ENCODE results near the gene IST1.
"Not testable (repeated sequence)": the region's sequence is repeated elsewhere in the genome, so short reads cannot be mapped to it uniquely, and the experiment has no call there.

The IST1 gene

GRCh38 chr16:71894921-71895678, at the start of gene IST1:
Gene IST1, plus strand, starts transcription at chr16:71895531. Its CDS starts 20,110 bp downstream, at chr16:71915641.
- peak; percentile 92 for DNase-seq

GRCh38 chr16:71845639-71846430, 49.5 kb upstream of the IST1 start, which contains the start of gene ATXN1L:
Gene ATXN1L, plus strand, starts transcription at chr16:71845976. Its CDS starts 3,765 bp downstream, at chr16:71849741.
- peak; percentile 54 for DNase-seq

DNA sequence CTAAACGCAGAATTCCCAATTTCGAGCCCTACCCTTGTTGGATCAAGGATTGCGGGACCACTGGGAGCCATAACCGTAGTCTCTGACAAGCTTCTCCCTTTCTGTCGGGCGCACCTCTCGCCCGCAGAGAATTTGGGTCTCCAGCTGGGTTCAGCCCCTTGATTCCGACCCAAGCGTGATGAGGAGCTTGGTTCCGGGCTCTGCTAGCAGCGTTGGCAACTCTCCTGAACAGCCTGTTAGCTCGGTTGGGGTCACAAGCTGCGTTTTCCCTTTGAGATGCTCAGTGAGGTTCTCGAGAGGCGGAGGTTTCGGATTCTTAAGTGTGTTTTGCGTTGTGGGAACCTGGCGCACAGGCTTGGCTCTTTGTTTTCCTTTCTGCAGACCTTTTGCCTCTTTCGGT, 48.9 kb upstream of the IST1 start:
- DNase-seq, result no peak

DNA sequence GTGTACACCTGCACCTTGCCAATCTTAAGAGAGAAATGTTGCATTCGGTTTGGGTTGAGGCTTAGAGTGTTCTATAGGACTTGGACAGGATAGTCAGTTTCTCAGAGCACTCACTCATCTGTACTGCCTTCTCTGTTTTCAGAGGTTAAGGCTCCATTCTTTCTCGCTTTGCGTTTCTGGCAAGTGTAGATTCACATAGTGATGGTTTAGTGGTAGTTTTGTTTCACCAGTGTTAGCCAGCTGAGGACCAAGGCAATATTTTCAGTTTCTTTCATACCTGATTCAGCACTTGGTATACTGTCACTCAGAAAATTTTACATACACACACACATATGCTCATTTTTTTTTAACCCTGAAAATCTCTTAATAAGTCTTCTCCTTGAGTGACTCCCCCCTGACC, 48.2 kb upstream of the IST1 start:
- no peak for DNase-seq

DNA sequence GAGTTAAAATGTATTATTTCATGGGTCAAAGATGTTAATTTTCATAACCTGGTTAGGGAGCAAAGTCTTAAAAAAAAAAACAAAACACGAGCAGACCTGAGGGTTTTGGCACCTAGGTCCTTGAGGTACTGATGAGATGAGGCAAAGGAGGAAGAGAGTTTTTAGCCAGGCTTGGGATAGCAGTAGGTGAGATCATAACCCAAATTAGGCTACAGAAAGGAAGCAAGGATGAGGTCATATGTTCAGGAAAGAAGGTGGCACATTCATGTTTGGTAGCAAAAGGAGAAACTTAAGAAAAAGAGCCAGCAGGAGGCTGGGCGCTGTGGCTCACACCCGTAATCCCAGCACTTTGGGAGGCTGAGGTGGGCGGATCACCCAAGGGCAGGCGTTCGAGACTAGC, 46.7 kb upstream of the IST1 start:
- DNase-seq, result no peak

- no peak for DNase-seq
These were observed 43.6 kb upstream of the IST1 start for GRCh38 chr16:71851746-71852145.

- DNase-seq, result no peak
These were observed 43.2 kb upstream of the IST1 start for GRCh38 chr16:71852158-71852557.

- DNase-seq, result no peak
These were observed 42.8 kb upstream of the IST1 start for GRCh38 chr16:71852561-71852960.

GRCh38 chr16:71853413-71853812, 41.9 kb upstream of the IST1 start:
- DNase-seq, result no peak

DNA sequence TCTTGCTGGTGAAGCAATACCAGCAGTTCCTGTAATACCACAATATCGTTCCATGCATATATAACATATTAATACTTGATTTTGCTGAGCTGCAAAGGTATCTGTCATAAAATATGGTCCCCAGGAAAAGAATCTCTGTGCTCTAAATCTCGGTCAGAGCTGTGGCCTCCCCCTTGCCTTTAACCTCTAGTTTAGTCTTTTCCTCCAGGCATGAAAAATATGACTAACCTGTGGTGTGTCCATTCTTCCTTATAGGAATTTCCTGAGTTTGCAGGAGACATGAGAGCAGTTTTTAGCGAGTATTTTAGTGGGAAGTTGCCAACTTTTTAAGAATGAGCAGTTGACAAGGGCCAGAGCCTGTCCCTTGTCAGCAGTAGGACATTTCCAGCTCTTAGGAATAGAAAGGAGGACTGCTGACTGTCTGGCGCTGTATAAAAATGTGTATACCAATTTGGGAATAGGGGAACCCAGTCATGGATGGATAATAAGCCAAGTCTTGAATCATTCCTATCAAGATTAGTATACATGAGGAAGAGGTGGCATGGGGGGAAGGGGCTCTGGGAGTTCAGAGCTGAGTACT, 40.9 kb upstream of the IST1 start:
- no peak for DNase-seq

GRCh38 chr16:71855937-71856662, 39.2 kb upstream of the IST1 start:
- no peak for DNase-seq

- DNase-seq, result no peak
These were observed 35.4 kb upstream of the IST1 start for GRCh38 chr16:71859762-71860521.

- no peak for DNase-seq
These were observed 31.3 kb upstream of the IST1 start for GRCh38 chr16:71863995-71864394.

DNA sequence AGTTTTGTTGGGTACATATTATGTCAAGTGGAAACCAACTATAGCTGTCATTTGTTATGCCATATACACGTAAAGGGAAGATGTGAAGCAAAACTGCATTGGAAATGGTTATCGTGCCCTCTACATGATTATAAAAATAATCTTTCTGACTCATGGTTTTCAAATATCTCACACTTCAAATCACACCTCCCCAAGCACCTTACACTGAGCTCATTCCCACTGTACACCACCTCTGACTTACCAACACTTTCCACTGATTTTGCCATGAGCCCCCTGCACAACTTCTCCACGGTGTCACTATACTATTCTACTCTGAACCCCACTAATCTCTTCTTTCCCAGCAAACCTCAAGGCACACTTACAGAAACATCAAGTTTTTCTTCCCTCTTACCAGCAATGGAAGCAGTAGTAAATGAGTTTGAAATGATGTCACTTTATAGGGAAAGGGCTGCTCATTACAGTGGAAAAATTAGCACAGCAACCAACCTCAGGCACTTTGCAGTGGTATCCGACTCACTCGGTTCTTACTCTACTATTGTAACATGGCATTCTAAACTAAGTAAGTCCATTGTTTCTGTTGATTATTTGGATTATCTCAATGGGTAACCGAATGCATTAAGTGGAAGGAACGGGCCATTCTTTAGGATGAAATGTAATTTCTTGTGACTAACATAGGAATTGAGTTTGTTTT, 30.0 kb upstream of the IST1 start:
- DNase-seq, result no peak

- DNase-seq, result not testable (repeated sequence)
These were observed 28.2 kb upstream of the IST1 start for GRCh38 chr16:71867175-71867574.

DNA sequence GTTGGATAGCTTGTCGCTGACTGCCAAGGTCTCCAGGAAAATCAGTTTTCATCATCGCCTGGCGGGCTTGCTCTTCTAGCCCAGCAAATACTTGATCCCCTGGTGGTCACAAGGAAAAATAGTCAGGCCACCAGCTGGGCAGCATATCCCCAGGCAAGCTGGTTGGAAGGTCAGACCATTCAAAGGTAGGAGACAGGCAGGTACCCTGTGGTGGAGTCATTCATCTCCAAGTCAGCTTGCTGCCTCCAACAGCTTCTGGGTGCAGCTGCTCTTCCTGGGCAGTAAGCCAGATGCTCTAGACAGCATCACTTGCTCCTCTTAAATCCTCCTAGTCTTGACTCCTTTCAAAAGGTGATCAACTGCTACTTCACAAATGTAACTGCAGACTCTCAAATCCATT, 27.4 kb upstream of the IST1 start:
- DNase-seq, result peak; percentile 43

DNA sequence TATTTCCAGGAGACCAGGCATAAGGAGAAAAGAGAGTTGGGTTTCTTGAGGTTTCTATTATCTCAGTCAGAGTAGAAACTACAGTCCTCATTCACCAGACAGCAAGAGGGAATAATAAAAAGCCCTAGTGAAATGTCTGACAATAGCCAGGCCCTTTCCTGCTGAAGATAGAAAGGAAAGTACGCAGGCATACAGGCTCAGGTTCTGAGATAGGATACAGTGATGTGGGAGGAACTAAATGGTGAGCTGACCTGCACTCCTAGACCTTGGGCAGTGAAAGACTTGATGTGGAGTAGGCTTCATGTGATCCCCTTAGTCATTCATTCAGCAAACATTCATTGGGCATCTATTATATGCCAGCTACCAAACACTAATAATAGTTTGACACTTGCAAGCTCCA, 26.2 kb upstream of the IST1 start:
- DNase-seq, result no peak

GRCh38 chr16:71870818-71871217, 24.5 kb upstream of the IST1 start:
- no peak for DNase-seq

DNA sequence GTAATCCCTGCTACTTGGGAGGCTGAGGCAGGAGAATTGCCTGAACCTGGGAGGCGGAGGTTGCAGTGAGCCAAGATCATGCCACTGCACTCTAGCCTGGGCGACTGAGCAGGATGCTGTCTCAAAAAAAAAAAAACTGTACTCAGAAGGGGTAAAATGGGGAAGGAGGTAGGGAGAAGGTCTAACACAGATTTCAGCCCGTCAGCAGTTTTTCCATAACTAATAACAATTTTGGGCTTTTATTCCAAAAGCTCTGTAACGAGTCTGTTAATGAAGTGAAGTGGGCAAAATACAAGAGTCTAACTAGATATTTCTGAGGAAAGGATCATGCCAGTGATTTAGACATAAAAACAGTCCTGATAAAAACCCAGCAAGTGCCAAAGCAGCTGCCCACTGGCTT, 22.1 kb upstream of the IST1 start:
- no peak for DNase-seq

DNA sequence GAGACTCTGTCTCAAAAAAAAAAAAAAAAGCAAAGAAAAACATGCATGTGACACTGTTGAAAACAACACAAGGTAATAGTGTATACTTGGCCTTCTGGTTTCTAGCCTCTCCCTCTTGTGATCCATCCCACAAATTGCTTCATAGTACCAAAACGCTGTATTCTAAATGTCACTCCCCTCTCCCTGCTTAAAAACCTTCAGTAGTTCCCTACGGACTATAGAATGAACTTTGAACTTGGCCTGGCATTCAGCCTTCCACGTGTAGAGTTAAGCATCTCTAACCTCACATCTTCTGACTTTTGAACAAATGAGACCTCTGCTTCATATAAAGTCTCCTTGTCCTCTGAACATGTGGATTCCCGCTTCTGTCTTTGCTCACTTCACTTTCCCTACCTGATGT, 16.4 kb upstream of the IST1 start:
- no peak for DNase-seq

- DNase-seq, result no peak
These were observed 15.2 kb upstream of the IST1 start for GRCh38 chr16:71880176-71880575.

All from SHP77 treated with DMSO at 0.1 percent for 48 hours (cell line).